ENCODE results near the gene FLT3.

- TF ChIP-seq POLR2A (IDR thresholded peaks at IDR 0.05; ENCODE audit: extremely low read depth, insufficient read length) (no peak), CTCF (IDR thresholded peaks at IDR 0.05; ENCODE audit: low read depth, low read length) (no peak), MYC (IDR thresholded peaks at IDR 0.05; ENCODE audit: low read depth, low read length) (no peak)
- TF ChIP-seq, protein P1, sequence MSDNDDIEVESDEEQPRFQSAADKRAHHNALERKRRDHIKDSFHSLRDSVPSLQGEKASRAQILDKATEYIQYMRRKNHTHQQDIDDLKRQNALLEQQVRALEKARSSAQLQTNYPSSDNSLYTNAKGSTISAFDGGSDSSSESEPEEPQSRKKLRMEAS (IDR thresholded peaks at IDR 0.05; ENCODE audit: low read depth, low read length), result no peak
Observed at GRCh38 chr13:28137596-28137995, 37.2 kb upstream of the FLT3 start.
